ENCODE data around the gene LIN7A.
"Not testable (repeated sequence)": the region's sequence is repeated elsewhere in the genome, so short reads cannot be mapped to it uniquely, and the experiment has no call there.

LIN7A gene

DNA sequence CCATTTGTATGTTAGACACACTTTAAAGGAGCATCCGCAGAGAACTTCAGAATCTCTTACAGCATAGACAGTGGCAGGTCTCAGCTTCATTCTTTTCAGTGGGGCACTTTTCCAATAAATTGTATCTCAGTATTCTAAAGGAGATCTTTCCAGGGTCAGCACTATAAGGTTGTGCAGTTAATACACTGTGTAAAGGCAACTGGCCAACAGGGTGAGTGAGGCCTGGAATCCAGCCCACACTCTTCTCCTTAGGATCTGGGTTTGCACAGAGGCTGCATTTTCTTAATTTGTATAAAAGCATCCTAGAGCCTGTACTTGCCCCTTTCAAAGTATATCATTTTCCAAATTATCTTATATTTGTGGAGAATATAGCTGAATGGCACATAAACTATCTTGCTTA is 126.9 kb downstream of the LIN7A start:
- no peak for DNase-seq (ENCODE audit: low spot score)

DNA sequence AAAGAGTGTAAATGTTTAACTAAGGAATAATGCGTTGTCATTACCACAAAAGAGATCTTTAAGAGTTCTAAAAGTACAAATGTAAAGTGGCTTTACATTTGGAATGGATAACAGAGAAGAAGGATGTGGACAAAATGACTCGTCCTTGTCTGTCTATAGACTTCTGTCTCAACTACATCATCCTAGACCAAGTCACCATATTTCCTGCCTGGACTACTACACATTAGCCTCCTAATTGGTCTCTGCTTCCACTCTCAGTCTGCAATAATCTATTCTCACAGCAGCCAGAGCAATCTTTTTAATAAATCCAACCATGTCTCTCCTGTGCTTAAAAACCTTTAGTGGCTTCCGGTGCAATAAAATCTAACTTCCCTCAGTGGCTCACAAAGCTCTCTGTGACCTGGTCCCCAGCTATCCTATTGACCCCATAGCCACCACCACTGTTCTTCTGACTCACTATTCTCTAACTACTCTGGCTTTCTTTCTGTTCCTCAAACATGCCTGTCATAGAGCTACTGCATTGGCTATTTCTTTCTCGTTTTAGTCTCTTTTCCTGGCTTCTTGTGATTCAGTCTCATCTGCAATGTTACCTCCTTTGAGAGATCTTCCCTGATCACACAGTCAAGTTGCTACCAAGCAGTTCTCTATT is 130.0 kb downstream of the LIN7A start:
- DNase-seq (ENCODE audit: low spot score), result no peak

DNA sequence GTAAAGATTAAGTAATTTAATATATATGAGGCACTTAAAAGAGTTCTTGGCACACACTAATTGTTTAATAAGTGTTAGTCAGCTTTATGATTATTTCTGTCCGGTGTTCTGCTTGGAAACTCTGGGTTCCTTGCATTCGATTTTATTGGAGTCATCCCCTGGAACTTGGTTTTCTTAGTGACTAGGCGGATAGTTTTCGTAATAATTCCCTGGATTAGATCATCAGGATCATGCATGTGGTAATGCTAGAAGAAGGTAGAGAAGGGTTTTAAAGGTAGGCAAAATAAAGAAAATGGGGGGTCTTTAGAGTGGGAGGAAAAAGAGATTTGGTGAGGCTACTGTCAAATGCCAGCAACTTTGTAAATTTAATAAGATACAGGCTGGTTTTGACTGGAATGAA is 132.6 kb downstream of the LIN7A start:
- no peak for DNase-seq (ENCODE audit: low spot score)

DNA sequence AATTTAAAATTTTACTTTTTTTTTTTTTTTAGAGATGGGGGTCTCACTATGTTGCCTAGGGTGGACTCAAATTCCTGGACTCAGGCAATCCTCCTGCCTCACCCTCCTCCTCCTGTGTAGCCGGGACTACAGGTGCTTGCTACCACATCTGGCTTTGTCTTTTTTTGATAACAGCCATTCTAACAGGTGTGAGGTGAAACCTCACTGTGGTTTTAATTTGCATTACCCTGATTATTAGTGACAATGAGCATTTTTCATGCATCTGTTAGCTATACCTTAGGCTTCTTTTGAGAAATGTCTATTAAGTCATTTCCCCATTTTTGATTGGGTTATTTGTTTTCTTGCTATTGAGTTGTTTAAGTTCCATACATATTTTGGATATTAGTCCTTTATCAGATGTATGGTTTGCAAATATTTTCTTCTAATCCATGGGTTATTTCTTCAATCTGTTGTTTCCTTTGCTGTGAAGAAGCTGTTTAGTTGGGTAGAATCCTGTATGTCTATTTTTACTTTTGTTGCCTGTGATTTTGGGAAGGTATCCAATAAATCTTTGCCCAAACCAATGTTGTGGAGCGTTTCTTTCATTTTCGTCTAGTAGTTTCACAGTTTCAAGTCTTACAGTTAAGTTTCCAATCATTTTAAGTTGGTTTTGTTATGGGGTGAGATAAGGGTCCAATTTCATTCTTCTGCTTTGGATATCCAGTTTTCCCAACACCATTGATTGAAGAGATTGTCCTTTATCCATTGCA is 134.9 kb downstream of the LIN7A start:
- DNase-seq (ENCODE audit: low spot score), result no peak

- no peak for DNase-seq (ENCODE audit: low spot score)
Measured at GRCh38 chr12:80798281-80798680, 139.5 kb downstream of the LIN7A start.

GRCh38 chr12:80794551-80794950 is 143.2 kb downstream of the LIN7A start:
- DNase-seq (ENCODE audit: low spot score), result no peak

GRCh38 chr12:80792861-80793260 is 144.9 kb downstream of the LIN7A start:
- DNase-seq (ENCODE audit: low spot score), result no peak

DNA sequence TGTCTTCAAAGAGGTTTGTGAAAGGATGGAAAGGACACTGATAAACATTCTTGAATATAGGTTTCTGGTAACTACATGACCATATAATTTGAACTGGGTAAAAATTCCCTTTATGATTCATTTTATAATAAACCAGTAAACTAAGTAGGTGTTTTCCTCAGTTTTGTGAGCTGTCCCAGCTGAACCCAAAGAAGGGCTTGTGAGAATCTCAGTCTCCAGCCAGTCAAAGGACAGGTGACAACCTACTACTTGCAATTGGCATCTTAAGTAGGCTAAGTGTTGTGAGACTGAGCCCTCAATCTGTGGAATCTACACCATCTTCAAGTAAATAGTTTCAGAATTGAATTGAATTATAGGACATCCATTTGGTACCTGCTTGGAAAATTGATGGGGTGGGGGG is 145.9 kb downstream of the LIN7A start:
- no peak for DNase-seq (ENCODE audit: low spot score)

- DNase-seq (ENCODE audit: low spot score), result not testable (repeated sequence)
Measured at GRCh38 chr12:80788407-80788806, 149.3 kb downstream of the LIN7A start.

GRCh38 chr12:80782963-80783470 is 154.7 kb downstream of the LIN7A start:
- not testable (repeated sequence) for DNase-seq (ENCODE audit: low spot score)

DNA sequence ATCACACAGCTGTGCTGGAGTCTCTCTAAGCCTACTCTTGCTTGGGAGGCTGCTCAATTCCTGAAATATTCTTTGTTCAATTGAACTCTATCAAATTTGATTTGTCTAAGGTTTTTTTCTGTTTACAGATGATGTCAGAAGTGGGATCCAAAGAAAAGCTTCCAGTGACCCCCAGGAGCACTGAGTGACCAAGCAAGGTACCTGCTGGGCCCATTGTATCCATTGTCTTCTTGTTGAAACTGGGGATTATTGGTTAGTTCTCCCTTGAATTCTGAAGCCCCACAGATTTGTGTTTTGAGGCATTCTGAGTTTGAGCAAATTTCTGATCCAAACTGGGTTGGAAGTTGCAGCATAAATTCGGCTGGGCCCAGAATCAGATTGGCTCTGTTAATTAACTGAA is 156.4 kb downstream of the LIN7A start:
- no peak for DNase-seq (ENCODE audit: low spot score)

DNA sequence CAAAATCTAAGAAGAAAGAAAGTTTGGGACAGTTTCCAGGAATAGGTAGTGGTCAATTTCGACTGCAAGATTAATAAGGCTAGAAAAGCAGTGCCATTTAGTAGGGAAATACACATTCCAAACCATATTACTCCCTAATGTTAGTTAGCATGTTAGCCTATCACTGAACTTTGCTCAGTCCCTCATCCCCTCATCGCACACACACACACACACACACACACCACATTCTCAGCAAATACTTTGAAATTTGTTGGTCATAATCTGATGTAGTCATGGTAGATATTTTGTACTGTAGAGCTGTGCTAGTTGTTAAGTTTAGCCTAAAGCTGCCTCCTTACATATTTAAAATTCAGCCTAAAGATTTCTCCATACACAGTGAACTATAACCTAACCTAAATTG is 157.0 kb downstream of the LIN7A start:
- no peak for DNase-seq (ENCODE audit: low spot score)

DNA sequence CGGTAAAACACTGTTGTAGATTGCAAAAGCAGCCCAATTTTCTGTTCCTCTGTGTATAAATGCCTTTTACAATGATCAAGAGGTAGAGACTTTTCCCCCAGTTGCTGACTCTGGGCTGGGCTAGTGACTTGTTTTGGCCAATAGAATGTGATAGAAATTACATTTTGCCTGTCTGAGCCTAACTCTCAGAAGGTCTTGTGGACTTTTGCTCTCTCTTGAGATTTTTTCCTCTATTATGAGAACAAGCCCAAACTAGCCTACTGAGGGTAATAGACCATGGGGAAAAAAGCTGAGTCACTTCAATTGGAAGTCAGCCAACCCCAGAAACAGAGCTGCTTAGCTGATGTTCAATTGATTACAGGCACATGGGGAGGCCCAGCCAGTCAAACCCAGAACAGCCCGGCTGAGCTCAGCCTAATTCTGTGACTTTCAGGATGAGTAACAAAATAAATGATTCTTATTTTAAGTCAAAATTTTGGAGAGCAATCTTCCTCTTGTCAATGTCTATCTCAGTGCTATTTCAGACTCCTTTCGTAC is 159.7 kb downstream of the LIN7A start:
- no peak for DNase-seq (ENCODE audit: low spot score)

DNA sequence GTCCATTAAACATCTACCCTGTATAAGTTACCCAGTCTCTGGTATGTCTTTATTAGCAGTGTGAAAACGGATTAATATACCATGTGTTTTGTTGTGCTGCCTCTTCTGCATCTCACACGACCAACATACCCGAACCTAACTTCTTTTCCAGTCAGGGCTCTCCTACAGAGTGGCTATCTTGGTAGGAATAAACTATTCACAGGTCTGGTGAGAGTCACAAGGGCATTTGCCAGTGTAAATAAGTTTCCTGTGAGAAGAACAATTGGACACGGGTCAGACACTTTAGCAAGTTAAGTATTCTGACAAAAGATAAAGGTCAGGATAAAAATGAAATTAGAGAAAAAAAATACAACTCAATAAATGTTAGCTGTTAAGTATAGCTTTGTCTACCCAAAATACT is 160.1 kb downstream of the LIN7A start:
- DNase-seq (ENCODE audit: low spot score), result no peak

- DNase-seq (ENCODE audit: low spot score), result no peak
Measured at GRCh38 chr12:80776706-80777105, 161.0 kb downstream of the LIN7A start.

- no peak for DNase-seq (ENCODE audit: low spot score)
Measured at GRCh38 chr12:80770958-80771357, 166.8 kb downstream of the LIN7A start.

DNA sequence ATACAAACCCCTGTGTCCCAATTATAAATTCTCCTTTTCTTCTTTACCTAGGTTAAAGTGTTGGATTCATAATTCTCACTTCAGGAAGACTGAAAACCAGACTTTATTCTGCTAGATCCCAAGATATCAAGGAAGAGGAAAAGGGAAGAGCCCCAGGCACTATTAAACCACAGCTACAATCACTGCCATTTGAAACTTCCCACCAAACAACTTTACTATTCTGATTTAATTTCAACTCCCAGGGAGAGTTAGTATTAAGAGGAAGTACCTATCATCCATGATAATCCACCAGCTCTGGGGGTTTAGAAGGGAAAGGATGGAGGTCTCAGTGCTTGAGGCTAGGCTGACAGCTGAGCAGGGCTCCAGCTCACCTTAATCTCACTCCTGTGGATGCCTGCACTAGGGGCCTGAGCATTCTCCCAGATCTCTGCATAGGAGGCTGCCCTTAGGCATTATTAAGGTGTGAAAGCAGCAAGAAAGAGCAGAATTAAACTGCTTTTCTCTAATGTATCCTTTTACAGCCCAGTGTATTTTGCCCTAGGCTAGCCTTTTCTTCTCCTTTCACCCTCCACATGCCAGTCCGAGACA is 168.1 kb downstream of the LIN7A start:
- DNase-seq (ENCODE audit: low spot score), result no peak

DNA sequence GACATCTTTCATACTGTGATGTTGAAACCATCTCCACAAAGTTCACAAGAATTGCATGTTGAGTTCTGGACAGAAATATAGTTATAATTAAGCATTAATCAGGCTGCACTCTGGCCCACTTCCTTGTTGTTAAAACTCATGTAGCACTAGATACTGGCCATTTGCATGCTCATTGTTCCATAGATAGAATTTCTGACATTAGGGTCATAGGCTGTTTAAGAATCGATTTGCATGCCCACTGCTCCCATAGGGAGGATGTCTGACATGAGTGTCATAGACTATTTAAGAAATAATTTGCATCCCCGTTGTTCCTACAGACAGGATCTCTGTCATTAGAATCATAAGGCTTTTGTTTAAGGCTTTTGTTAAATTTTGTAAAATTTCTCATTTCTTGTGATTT is 170.8 kb downstream of the LIN7A start:
- no peak for DNase-seq (ENCODE audit: low spot score)

- no peak for DNase-seq (ENCODE audit: low spot score)
Measured at GRCh38 chr12:80766210-80766609, 171.5 kb downstream of the LIN7A start.

- no peak for DNase-seq (ENCODE audit: low spot score)
Measured at GRCh38 chr12:80763874-80764273, 173.9 kb downstream of the LIN7A start.

DNA sequence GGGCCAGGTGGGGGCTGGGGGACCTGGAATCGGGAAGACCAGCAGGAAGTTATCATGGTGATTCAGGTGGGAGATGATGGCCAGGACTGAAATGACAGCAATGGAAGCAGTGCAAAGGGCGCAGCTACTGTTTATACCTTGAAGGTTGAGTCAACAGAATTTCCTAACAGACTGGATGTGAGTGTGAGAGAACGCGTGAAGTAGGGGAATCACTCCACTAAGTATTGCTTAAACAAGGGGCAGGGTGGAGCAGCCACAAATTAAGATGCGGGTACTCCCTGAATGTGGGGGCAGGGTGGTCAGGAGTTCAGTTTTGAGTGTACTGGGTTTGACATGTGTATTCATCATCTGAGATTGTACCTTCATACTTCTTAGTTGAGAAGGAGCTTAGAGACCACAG is 175.9 kb downstream of the LIN7A start:
- DNase-seq (ENCODE audit: low spot score), result no peak

DNA sequence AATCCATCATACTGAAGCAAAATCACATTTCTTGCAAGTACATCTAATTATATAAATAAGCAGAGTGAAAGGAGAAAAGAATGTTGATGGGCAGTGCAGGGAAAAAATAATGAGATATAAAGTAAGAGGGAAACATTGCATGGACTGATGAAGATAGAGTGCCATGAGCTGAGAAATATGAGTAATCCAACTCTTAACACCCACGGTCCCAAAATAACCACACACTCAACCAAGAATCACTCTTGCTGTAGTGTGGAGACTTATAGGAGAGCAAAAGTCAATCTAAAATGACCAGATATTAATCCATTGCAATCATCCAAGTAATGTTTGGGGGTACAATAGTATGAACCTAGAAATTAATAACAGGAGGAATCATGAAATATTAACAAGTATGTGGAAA is 180.9 kb downstream of the LIN7A start:
- no peak for DNase-seq (ENCODE audit: low spot score)

DNA sequence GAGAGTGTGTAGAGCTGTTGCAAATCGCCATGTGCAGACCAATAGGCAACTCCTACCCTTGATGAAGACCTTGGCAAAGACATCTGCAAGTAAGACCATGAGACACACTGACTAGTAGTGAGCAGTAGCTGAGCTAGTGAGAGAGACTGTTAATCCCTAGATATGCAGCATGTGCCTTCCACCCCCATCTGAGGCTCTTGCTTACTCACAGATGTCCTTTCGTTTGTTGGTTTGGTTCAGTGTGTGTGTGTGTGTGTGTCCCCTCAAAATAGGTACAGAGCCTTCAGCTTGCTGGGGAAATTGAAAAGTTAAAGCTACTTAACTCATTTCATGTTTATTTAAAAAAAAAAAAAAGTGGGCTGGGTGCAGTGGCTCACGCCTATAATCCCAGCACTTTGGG is 183.5 kb downstream of the LIN7A start:
- DNase-seq (ENCODE audit: low spot score), result no peak
